Upper lobe of left lung (tissue), 4 donors: ENCODE data around the gene TENT5C.

Experiments
- POLR2A ChIP-seq, 4 donors: fragments of 450-650 bp; IDR thresholded peaks; one replicate each; pipeline ENCODE4 v1.5.1; 2016 to 2017; ENCODE audit warnings: antibody characterized with exemption in 4 of 4, mild to moderate bottlenecking in 2 of 4
- POLR2AphosphoS5 ChIP-seq, 2 donors: sonication (generic); formaldehyde crosslinking; IDR thresholded peaks; one replicate each; pipeline ENCODE4 v1.5.1; 2017; ENCODE audit warnings: antibody characterized with exemption in 2 of 2
- TF ChIP-seq, protein P1 (sequence below), 6 experiments: fragments of 450-650 bp in 4 of 6; fragments of 200-600 bp in 2 of 6; sonication (generic) in 2 of 6; IDR thresholded peaks; one replicate each; pipeline ENCODE4 v1.5.1; 2016 to 2019; ENCODE audit warnings: antibody characterized with exemption in 6 of 6

DNA sequence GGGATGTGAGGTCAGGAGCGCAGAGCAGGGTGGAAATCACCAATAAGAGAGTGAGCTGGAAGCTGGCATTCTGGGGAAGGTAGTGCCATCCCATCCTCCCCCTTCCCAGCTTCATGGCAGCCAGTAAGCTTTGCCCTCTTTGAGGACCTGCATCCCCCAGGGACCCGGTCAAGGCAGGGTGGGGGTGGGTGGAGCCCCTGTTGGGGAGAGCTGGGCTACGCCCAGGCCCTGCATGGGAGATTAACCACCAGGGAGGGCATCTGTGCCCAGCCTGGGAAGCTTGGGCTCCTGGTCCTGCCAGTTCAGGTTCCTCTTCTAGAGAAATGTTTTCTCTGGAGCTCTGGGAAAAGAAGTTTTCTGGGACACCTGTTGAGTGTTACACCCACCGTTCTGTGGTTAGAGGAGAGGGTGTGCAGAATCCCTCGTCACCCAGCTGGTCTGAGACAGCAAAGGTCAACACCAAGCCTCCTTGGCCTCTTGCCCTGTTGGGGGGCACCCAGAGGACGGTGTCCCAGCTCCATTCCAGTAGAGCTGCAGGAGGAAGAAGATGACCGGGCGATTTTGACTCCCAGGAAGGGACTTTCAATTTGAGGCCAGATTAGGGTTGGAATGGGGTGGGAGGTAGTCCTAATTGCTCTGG lies 30.1 kb upstream of the TENT5C start:
- TF ChIP-seq, protein P1, sequence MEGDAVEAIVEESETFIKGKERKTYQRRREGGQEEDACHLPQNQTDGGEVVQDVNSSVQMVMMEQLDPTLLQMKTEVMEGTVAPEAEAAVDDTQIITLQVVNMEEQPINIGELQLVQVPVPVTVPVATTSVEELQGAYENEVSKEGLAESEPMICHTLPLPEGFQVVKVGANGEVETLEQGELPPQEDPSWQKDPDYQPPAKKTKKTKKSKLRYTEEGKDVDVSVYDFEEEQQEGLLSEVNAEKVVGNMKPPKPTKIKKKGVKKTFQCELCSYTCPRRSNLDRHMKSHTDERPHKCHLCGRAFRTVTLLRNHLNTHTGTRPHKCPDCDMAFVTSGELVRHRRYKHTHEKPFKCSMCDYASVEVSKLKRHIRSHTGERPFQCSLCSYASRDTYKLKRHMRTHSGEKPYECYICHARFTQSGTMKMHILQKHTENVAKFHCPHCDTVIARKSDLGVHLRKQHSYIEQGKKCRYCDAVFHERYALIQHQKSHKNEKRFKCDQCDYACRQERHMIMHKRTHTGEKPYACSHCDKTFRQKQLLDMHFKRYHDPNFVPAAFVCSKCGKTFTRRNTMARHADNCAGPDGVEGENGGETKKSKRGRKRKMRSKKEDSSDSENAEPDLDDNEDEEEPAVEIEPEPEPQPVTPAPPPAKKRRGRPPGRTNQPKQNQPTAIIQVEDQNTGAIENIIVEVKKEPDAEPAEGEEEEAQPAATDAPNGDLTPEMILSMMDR (IDR thresholded peaks at IDR 0.05), result no peak
- TF ChIP-seq POLR2A (IDR thresholded peaks at IDR 0.05) (no peak), POLR2AphosphoS5 (IDR thresholded peaks at IDR 0.05) (no peak)
